Smooth muscle cell of the brain vasculature (primary cell): ENCODE data around the gene RAD51B.

Experiments used
- DNase-seq: peaks from one replicate; pipeline ENCODE4 v3.0.0-alpha.2; 2012; ENCODE audit warnings: low read depth, low spot score

RAD51B gene

DNA sequence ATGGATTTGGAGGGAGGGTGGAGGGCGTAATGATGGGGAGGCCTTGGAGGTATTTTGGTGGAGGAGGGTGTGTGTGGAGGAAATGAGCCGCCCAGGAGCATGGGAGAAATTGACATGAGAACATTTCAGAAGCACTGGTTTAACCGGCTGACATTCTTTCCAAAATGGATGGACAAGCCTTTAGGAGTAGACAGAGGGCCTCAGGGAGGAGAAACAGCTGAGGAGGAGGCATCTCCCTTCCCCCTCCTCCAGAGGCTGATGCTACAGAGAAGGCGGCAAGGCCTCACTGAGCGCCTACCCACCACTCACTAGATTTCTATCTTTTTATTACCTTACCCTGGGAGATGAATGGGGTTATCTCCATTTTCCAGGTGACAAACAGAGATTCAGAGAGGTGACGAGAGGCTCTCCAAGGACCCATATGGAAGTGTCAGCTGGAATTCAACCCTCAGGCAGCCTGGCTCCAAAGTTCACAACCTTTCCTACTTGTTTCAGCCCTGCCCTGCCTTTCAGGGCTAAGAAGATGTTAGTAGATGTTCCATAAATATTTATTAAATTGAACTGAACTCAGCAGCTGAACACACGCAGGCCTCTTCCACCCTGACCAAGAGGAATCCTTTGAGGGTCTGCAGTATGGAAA lies 683.7 kb downstream of the RAD51B start:
- DNase-seq, result no peak

DNA sequence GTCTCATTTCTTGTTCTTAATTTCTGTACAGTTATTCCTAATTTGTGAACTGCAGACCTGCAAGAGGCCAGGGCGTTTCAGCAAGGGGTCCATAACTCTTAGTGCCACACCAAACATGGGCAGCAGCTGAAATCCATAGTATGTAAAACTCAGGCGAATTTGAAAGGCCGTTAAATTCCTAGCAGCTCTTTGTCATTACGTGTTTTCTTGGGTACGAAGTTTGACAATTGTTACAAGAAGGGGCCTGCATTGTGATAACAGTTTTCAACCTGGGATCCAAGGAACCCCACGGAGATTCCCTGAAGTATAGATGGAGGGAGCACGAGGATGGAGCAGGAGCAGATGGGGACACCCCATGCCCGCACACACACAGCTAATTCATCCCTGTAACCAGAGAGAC lies 685.3 kb downstream of the RAD51B start:
- no peak for DNase-seq

DNA sequence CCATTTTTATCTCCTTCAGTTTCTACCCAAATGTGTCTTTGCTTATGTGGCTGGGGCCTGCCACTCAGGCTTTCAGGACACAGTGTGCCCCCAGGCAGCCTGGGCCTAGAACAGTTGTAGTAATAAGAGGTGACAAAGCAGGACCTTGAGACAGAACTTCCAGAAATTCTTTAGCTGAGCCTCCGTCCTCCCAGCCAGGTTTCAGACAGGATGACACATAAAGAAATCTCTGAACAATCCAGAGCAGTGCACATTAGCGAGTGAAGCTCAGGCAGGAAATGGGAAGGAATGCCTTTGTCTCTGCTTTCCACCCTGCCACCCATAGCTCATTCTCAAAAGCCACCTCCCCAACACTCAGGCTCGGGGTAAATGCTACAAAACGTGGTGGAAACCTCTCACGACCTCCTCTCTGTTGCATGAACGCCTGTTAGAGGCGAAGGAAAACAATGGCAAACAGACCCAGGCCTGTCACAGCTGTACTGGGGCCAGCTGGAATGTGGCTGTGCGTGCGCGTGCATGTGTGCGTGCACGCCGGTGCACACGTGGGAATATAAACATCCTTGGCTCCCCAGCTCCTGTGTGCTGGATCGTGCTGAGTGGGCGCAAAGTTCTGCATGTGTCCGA lies 686.6 kb downstream of the RAD51B start:
- DNase-seq, result no peak

DNA sequence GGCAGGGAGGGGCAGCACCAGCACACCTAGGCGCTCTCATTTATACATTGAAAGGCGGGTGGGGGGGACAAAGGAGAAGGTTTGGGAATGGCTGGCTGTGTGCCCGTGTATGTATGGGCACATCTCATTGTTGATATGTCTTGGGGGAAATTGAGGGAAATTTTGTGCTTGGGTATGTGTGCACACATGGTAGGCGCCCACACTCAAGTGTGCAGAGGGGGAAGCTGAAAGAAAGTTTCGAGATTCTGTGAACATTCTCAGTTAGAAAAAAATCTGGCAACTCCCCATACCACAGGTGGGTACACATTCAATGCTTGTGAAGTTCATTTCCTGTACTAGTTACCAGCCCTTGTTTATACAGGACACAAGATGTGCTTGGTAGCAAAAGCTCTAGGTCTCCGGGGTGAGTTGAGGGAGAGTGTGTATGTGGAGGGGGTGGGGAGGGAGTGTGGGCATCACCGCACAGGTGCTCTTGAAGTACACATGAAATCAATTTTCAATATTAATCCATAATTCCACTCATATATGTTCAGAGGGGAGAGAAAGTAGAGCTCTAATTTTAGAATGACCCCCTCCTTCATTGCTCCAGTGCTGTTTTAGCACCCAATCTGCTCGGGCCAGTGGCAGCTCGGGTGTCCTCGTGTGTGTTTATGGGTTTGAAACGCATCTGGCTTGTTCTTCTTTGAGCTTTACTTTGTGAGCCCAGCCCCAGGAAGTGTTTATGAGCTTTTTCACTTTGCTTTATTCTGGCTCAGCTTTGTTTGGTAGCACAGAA lies 687.3 kb downstream of the RAD51B start:
- no peak for DNase-seq

DNA sequence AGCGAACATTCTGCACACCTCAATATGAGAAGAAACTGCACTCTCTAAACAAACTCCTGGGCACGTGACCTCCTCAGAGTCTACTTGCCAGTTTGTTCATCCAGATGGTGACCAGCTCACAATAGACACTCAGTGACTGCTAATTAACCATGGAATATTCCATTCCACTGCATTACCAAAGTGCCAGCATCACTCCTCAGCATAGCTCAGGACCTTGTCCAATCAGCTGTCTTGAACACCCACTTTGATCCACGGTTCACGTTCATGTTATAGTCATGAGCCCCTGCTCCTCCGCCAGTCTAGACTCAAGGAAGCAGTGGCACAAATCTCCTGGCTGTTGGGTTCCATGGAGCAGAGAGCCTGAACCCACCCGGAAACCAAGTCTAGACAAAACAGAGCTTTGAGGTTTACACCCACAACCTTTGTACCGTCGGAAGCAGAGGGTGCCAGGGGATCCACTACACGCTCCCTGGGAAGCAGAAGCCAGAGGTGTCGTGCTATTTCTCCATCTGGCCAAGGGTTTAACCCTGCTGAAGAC lies 688.0 kb downstream of the RAD51B start:
- no peak for DNase-seq

DNA sequence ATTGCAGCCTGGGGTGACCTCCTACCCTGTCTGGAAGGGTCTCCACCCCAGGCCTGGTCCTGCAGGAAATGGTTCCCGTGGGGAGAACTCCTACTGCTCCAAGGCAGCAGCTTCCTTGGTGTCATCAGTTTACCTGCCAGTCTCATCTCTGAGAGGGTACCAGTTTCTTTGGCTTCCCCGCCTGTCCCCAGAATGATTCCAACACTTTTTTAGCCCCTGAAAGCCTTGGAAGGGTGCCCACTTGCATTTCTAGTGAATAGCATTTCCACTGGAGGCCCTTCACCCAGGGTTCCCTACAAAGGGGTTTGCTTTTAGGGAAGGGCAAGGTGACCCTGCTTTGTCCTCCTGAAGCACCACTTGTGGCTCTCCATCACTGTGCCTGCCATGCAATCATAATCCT lies 689.0 kb downstream of the RAD51B start:
- no peak for DNase-seq

DNA sequence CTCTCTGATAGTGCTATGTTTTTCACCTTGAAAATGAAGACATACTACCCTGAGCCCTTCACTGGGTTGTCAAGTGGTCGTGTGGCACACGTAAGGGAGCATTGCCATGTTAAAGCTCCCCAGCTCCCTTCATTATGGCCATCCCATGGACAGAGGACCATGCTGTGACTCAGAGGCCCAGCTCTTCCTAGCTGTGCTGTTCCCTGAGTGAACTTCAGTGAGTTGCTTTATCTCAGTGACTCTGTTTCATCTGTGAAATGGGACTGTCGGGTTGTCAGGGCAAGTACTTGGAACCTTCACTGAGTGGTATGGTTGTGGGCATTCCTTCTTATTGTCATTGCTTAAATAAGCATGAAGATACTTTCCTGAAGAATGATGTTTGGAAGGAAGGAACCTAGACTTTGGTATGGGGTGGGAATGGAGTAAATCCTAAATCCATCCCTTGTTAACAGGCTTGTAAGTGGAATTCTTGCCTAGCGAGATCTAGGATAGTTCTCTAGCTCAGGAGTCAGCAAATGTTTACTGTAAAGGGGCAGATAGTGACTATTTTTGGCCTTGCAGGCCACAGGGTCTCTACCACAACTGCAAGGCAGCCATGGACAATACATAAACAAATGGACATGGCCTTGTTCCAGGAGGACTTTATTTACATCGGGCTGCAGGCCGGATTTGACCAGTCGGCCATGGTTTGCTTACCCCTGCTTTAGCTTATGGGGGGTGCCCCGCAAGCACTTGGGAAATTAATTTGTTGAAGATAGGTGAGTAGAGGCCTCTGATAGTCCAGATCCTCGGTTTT lies 689.8 kb downstream of the RAD51B start:
- no peak for DNase-seq

DNA sequence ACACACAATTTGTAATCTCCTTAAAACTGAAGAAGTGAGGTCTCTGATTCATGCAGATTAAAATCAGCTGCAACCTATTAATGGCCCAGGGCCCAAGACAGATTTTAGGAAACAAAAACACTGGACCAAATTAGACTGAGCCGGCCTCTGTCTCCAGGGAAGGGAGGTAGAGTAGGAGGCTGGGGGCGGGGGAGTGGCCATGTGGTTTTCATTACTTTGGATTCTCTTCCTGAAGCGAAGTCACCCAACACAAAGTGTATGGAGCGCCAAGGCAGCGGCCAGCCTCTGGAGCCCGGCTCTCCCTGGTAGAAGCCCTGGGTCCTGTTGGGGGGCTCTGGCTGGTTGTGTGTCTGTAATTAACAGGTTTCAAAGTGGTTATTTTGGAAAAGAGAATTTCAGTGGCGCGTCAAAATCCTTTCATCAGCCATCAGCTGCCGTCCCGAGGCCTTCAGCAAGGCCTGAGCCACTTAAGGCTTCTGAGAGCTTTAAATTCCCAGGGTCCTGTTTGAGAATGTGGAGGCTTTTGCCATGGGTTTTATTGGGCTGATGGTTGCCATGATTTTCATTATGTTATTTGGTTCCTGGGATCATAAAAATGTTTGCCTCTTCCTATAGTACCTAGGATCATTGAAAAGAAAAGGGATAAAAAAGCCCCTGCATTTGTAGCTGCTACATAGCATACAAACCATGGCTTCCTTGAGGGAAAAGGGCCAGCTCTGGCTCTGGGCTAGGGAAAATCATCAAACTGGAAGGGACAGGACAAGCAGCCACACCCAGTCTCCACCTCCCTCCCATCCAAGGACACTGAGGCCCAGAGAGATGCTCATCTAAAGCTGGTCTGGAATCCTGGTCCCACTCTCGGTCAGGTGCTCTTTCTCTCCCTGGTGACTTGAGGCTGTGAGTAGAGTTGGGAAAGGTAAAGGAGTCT lies 690.9 kb downstream of the RAD51B start:
- no peak for DNase-seq

DNA sequence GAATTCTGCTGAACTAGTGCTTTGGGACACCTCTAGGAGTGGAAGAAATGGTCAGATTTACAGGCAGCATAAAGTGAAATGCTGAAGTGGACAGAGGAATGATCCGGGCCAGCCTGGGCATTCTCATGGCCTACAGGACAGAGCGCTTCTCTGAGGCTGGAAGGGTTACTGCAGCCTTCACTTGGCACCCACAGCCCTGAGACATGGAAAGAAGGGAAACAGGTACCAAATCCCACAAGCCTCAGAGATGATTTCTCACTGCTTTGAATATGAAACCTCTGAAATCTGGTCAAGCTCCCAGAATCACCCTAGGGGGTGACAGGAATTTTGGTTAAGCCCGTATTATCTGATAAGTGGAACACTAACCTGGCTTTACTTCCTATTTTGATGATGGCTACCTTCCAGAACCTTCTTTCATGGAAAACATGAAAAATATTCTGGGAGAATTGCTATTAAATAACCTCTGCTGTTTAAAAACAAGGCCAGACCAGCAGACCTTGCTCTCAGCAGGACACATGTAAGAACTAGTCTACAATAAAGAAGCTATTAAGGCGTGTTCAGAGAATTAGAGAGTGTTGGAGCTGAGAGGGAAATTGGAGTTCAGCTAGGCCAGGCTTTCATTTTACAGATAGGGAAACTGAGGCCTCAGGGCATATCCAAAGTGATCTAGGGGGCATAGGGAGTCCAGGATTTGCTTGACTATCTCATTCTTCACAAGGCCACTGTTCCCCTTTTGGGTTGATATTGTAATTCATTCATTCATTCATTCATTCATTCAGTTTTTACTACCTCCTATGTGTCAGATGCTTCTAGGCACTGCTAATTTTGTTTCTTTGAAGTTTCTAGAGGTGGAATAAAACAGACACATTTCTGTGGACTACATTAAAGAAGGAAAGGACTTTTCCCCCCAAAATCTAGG lies 691.8 kb downstream of the RAD51B start:
- no peak for DNase-seq

DNA sequence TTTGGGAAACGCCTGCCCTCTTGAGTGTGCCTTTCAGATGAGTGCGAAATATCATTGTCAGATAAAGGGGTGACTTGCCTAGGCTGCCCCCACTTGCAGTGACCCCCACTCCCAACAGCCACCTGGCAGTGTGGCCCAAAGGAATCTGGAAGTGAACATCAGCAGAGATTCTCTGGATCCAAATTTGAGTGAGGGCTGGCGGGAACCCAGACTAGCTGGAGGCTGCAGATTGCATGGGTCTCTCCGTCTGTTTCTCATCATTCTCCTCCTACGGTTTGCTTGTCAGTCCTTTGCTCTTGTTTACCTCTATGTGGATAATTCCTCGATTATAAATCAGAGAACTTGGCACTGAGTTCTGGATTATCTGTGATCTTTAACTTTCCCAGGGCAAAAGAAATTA lies 692.5 kb downstream of the RAD51B start:
- DNase-seq, result no peak

DNA sequence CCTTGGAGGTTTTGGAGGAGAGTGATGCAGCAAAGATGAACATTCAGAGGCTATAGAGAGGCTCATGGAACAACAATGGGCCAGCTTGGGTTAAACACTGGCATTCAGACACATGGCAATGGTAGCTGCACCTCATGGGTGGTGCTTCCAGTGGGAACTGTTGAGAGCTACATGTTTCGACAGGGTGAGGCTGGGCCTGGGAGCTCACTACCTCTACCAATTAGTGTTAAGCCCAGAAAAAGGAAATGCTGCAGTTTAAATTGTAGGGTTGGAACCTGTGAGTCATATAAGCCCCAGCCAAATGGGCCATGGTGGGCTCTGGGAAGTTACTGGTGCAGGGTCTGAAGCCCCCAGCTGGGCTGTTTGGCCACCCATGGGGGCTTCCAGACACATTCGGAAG lies 693.6 kb downstream of the RAD51B start:
- DNase-seq, result no peak

DNA sequence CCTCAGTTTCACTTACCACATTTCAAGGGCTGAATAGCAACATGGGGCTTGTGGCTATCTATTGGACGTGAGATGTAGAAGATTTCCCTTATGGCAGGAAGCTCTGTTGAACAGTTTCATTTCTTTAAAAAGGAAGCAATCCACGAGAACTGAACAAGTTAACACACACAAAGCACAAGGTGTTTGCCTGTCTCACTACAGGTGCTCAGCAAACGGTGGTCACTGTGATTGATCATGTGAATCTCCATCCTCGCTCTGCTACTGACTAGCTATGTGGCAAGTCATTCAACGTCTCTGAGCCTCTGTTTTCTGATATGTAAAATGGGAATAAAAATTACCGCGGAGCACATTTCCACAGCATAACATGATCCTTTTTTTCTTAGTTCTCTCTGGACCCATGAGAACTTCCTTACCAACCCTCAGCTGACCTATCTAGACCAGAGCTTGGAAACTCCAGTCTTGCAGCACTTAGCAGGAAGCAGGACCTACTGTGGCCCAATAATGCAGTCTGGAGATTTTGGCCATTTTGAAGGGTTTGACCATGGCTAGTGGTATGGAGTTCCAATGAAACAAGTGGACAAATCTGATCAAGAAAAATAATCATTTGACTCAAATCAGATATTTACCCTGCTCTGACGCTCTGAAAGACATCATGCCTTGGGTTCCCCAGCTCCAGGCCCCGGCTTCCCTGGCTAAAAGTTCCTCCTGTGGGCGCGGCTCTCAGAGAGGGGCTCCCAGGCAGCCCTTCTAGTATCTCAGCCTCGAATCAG lies 694.4 kb downstream of the RAD51B start:
- no peak for DNase-seq

DNA sequence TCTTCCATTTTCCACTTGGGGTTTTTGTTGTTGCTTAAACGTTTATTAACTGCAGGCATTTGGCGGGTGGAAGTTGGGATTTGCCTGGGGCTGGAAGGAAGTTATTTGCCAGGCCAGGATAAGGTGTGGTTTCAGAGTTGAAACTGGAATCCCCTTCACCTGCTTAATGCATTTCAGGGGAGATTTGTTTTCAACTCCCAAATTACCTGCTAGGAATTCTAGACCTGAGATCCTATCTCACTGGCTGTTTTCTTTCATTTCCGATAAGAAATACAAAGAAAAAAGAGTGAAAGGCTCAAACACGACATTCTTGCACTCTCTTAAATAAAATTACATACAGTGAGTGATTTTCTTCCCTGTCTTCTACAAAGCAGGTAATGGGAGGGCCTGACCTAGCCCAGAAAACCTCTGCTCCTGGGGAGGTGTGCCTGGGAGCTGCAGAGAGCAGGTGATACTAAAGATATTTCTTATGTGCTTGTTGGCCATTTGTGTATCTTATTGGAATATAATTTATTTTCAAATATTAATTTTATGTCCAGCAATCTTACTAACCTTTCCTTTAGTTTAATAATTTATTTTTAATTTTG lies 695.1 kb downstream of the RAD51B start:
- no peak for DNase-seq

DNA sequence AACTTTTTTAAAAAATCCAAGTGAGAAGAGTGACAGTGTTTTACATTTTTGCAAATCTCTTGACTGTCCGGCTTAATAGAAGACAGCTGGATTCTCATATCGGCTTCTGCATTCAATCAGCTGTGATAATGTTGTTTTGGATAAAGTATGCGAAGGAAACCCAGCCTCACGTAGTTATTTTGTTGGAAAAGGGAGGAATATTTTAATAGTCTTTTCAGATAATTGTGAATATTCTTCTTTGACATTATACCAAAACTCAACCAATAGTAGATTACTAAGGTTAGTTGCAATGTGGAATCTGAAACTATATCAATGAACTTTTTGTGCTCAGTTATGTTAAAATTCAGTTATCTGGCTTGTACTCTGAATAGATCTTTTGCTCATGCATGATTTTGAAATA lies 696.8 kb downstream of the RAD51B start:
- DNase-seq, result no peak

DNA sequence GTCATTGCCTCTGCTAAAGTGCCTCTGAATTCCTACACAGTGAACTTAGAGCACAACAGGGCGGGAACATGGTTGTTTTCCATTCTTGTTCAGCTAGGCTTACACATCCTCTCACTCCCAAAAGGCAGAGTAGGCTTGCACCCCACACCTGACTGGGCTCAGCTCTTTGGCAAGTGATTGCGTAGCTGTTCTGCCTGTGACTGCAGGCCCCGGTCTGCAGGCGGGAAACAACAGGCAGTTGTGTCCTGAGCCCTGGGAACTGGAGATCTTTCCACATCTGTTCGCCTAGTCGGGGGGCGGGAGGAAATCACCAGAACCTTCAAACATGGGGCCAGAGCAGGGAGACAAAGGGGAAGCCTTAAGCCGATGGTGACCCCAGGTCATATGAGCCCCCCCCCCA lies 698.6 kb downstream of the RAD51B start:
- no peak for DNase-seq

DNA sequence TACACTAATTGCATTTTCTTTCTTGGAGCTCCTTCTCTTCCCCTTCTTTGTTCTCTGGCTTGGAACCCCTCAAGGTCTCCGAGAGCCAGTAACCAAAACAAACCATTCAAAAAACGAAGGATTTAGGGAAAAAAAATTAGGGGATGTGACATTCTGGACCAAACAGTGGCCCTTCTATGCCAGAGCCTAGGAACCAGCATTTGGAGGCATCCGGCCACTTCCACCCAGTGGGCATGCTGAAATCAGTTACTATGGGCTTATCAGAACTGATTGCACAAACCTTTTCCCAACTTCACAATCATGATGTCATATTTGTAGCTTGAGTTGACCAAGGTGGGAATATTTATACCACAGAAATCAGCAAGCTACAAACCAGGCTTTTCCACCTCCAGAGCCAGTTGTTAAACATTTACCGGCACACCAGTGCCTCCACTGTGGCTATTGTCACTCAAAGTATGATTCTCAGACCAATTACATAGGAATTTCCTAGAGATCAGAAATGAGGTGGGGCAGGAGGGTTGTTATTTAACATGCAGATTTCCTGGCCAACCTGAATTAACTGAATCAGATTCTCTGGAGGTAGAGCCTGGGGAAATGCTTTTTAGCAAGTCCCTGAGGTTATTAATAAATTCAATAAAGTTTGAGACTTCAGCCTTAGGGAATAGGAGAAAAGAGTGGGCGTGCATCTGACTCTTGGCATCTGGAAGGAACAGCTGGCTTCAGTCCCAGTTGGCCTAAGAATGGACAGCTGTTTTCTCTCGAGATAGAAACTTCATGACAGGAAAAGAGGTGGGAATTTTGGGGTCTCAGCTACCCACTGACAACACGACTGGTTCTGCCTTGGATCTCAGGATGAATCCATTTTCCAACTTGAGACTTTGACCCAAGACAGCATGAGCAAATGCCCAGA lies 699.4 kb downstream of the RAD51B start:
- no peak for DNase-seq

DNA sequence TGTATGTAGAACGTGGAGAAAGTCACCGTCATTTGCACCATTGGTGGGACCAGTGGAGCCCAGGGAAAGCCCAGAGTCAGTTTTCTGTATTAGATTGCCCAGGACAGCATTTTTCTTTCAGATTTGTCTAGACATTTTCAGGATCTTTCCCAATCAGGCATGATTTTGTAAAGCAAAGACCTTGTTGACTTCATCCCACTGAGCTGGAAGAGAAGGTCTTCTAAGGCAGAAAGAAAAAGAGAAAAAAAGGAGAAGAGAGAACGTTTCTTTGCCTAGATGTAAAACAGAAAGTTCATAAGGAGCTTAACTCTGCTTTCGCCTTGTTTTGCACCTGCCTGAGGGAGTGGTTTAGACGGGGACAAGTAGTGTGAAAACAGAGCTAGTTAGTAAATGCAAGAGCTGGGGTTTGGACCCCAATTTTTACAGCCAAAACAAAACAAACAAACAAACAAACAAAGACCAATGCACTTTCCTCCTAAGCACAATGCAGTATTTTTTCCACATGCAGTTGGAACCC lies 700.1 kb downstream of the RAD51B start:
- DNase-seq, result no peak
